ENCODE measurements around the gene KRT2.

The KRT2 gene

GRCh38 chr12:52634266-52635056 lies 17.6 kb downstream of the KRT2 start (continued):
- TF ChIP-seq ZBTB10 (tag by site-specific recombination; IDR thresholded peaks at IDR 0.05) = no peak
- no peak for TF ChIP-seq ZNF76 (tag by site-specific recombination; IDR thresholded peaks at IDR 0.05; ENCODE audit: borderline replicate concordance, low read depth)
- no peak for TF ChIP-seq KLF8 (tag by site-specific recombination; IDR thresholded peaks at IDR 0.05)
- TF ChIP-seq ZNF639 (tag by site-specific recombination; IDR thresholded peaks at IDR 0.05) = no peak
- TF ChIP-seq REST (tag by site-specific recombination; IDR thresholded peaks at IDR 0.05) = no peak
- TF ChIP-seq ZBTB49 (tag by site-specific recombination; IDR thresholded peaks at IDR 0.05; ENCODE audit: low read depth) = no peak
- no peak for TF ChIP-seq GLI4 (tag by site-specific recombination; IDR thresholded peaks at IDR 0.05)
- no peak for TF ChIP-seq ZBTB6 (tag by site-specific recombination; IDR thresholded peaks at IDR 0.05)
- TF ChIP-seq ZNF645 (tag by site-specific recombination; IDR thresholded peaks at IDR 0.05) = no peak

GRCh38 chr12:52633383-52633782 lies 18.6 kb downstream of the KRT2 start:
- POLR2A ChIA-PET = interaction anchor here (0.6 kb wide), 1 partner anchor 489 kb away, joined by 3 read pairs; no protein-coding TSS in a partner anchor

More at GRCh38 chr12:52633383-52633782, 18.6 kb downstream of the KRT2 start:
- H3K27ac ChIP-seq (ENCODE audit: extremely low read depth, low read depth, low read length) = no peak overlapping the region
- H3K36me3 ChIP-seq (ENCODE audit: control insufficient read depth in 2 of 2, insufficient read depth in 1 of 2, low read length in 2 of 2) = no peaks in the 10 kb centered on the region
- H3K4me1 ChIP-seq (ENCODE audit: control insufficient read depth, insufficient read depth, low read length) = no peaks in the 10 kb centered on the region; the same call in 1 of the 2 replicates
- CTCF ChIA-PET = interaction anchor here (1.0 to 1.6 kb wide), 2 partner anchors 247 to 260 kb away, joined by 4 read pairs; no protein-coding TSS in a partner anchor
- no peak for TF ChIP-seq ZNF335 (tag by site-specific recombination; conservative IDR thresholded peaks at IDR 0.05)
- no peak for TF ChIP-seq ZBTB17 (tag by site-specific recombination; IDR thresholded peaks at IDR 0.05)
- no peak for TF ChIP-seq ZNF76 (tag by site-specific recombination; IDR thresholded peaks at IDR 0.05; ENCODE audit: borderline replicate concordance, low read depth)
- TF ChIP-seq GFI1B (tag by site-specific recombination; IDR thresholded peaks at IDR 0.05) = no peak
- no peak for TF ChIP-seq ZNF404 (tag by site-specific recombination; IDR thresholded peaks at IDR 0.05)
- TF ChIP-seq ZNF292 (tag by site-specific recombination; IDR thresholded peaks at IDR 0.05; ENCODE audit: borderline replicate concordance, low read depth) = no peak
- no peak overlapping the region for H3K4me3 ChIP-seq (ENCODE audit: low read depth, low read length)
- H3K9me3 ChIP-seq (ENCODE audit: control insufficient read depth, insufficient read depth, low read depth, low read length) = no peaks in the 10 kb centered on the region
